OCI-LY3 (cell line): ENCODE data around the gene TSPAN3.

ENCODE experiments used
- H2AFZ ChIP-seq: fragments of 200-600, 300-600 bp; shearing (Covaris generic); 2 replicates; pipeline ENCODE4 v1.6.0; 2014; ENCODE audit warnings: antibody characterized with exemption, low read depth, low read length
- H3K27ac ChIP-seq: fragments of 200-600, 300-600 bp; sonication (generic); 2 replicates; pipeline ENCODE4 v1.5.1; 2014; ENCODE audit warnings: mild to moderate bottlenecking, low read length, moderate library complexity, mixed read lengths
- H3K27me3 ChIP-seq: fragments of 200-600, 300-600 bp; sonication (generic); 2 replicates; pipeline ENCODE4 v1.6.1; 2014; ENCODE audit warnings: low read depth, low read length, mixed read lengths
- H3K36me3 ChIP-seq: fragments of 200-600, 300-600 bp; sonication (generic); replicated peaks from 2 replicates; pipeline ENCODE3; 2014; ENCODE audit warnings: low read depth, low read length, mixed read lengths
- H3K4me1 ChIP-seq: fragments of 300-600, 200-600 bp; sonication (generic); 2 replicates; pipeline ENCODE4 v1.6.1; 2014; ENCODE audit warnings: low read length, mixed read lengths
- H3K4me2 ChIP-seq: fragments of 200-600, 300-600 bp; sonication (generic); 2 replicates; pipeline ENCODE4 v1.6.1; 2014; ENCODE audit warnings: low read length, mixed read lengths
- H3K4me3 ChIP-seq: fragments of 300-600, 200-600 bp; sonication (generic); 2 replicates; pipeline ENCODE4 v1.5.1; 2014; ENCODE audit warnings: antibody characterized with exemption, mild to moderate bottlenecking, low read length, moderate library complexity
- H3K79me2 ChIP-seq: fragments of 300-600, 200-600 bp; shearing (Covaris generic); 2 replicates; pipeline ENCODE4 v1.6.1; 2014; ENCODE audit warnings: mild to moderate bottlenecking, low read length, mixed read lengths
- H3K9ac ChIP-seq: fragments of 300-600, 200-600 bp; shearing (Covaris generic); 2 replicates; pipeline ENCODE4 v1.6.0; 2014; ENCODE audit warnings: mild to moderate bottlenecking, low read length, moderate library complexity
- H3K9me3 ChIP-seq: fragments of 200-600, 300-600 bp; shearing (Covaris generic); 2 replicates; pipeline ENCODE4 v1.6.1; 2014; ENCODE audit warnings: low read length, mixed read lengths; ENCODE audit not compliant: insufficient read depth
- H4K20me1 ChIP-seq: fragments of 200-600, 300-600 bp; sonication (generic); 2 replicates; pipeline ENCODE4 v1.6.1; 2016; ENCODE audit warnings: low read length, mixed read lengths; ENCODE audit not compliant: insufficient read depth
- EZH2phosphoT487 ChIP-seq: fragments of 200-600 bp; shearing (Covaris generic); IDR thresholded peaks from 2 replicates; pipeline ENCODE4 v1.6.1; 2018; ENCODE audit warnings: antibody characterized with exemption, mixed run types, low read depth
- TF ChIP-seq, protein P1 (sequence below): fragments of 200-600, 300-600 bp; sonication (generic); IDR thresholded peaks from 2 replicates; pipeline ENCODE4 v1.5.1; 2014; ENCODE audit warnings: antibody characterized with exemption, low read length, low read depth

TSPAN3 gene

DNA sequence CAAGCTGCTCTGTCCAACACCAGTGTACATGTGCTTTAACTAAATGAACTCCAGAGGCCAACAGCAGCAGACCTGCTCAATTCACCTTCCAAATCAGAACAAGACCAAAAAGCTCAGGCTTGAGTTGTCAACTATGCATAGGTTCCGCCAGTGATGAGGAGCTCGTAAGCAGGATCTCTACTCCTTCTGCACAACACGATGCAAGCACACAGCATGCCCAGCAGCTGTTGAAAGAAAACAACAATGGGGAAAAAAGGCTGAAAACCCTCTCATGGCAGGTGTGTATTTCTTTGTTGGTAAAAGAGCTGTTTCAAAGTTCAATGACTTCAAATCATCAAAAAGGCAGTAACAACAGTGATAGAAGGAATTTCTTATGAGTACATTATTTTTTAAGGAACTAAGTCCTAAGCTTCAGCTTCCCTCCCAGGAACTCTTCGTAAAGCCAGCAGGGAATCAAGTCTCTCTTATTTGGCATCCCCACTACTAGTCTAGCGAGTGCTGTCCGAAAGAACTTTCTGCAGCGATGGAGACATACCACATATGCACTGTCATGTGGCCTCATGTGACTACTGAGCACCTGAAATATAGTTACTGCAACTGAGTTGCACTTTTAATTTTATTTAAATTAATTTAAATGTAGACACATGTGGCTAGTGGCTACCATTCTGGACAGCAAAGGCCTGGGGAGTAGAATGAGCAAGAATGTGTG lies 24.1 kb downstream of the TSPAN3 start:
- H3K27me3 ChIP-seq = no peaks in the 10 kb centered on the region
- H4K20me1 ChIP-seq = no peaks in the 10 kb centered on the region
- no peak overlapping the region for H2AFZ ChIP-seq
- H3K9me3 ChIP-seq = no peaks in the 10 kb centered on the region
- H3K27ac ChIP-seq = no peak overlapping the region
- no peaks in the 10 kb centered on the region for H3K79me2 ChIP-seq
- no peak overlapping the region for H3K4me2 ChIP-seq
- H3K36me3 ChIP-seq = peaks cover 83% of the 10 kb centered on the region
- no peaks in the 10 kb centered on the region for H3K4me1 ChIP-seq
- no peak overlapping the region for H3K4me3 ChIP-seq
- no peak for TF ChIP-seq EZH2phosphoT487
- TF ChIP-seq, protein P1, sequence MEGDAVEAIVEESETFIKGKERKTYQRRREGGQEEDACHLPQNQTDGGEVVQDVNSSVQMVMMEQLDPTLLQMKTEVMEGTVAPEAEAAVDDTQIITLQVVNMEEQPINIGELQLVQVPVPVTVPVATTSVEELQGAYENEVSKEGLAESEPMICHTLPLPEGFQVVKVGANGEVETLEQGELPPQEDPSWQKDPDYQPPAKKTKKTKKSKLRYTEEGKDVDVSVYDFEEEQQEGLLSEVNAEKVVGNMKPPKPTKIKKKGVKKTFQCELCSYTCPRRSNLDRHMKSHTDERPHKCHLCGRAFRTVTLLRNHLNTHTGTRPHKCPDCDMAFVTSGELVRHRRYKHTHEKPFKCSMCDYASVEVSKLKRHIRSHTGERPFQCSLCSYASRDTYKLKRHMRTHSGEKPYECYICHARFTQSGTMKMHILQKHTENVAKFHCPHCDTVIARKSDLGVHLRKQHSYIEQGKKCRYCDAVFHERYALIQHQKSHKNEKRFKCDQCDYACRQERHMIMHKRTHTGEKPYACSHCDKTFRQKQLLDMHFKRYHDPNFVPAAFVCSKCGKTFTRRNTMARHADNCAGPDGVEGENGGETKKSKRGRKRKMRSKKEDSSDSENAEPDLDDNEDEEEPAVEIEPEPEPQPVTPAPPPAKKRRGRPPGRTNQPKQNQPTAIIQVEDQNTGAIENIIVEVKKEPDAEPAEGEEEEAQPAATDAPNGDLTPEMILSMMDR = no peak
- no peak overlapping the region for H3K9ac ChIP-seq

DNA sequence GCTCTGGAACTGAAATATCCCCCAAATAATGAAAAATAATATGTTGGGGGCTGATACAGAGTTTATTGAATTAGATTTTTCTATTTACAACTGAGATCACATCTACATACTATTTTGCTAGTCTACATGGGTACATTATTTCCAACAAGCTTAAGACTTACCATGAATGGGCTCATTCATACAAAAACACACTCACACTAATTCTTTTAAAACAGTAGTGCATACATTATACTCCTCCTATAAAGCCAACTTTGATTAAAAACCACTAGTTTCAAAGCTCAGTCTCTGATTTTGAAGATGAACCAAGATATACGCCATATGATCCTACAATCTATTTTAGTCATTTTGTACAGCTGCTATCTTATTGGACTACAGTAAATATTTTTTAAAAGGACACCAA lies 24.9 kb downstream of the TSPAN3 start:
- Histone ChIP-seq H3K4me3 (no peak overlapping the region), H3K27me3 (no peaks in the 10 kb centered on the region), H3K36me3 (peaks cover 85% of the 10 kb centered on the region), H3K9me3 (no peaks in the 10 kb centered on the region), H3K79me2 (no peaks in the 10 kb centered on the region), H3K27ac (no peak overlapping the region), H3K4me1 (no peaks in the 10 kb centered on the region), H3K9ac (no peak overlapping the region), H2AFZ (no peak overlapping the region), H4K20me1 (no peaks in the 10 kb centered on the region), H3K4me2 (no peak overlapping the region)
- TF ChIP-seq EZH2phosphoT487 = no peak
- TF ChIP-seq, protein P1 = no peak

DNA sequence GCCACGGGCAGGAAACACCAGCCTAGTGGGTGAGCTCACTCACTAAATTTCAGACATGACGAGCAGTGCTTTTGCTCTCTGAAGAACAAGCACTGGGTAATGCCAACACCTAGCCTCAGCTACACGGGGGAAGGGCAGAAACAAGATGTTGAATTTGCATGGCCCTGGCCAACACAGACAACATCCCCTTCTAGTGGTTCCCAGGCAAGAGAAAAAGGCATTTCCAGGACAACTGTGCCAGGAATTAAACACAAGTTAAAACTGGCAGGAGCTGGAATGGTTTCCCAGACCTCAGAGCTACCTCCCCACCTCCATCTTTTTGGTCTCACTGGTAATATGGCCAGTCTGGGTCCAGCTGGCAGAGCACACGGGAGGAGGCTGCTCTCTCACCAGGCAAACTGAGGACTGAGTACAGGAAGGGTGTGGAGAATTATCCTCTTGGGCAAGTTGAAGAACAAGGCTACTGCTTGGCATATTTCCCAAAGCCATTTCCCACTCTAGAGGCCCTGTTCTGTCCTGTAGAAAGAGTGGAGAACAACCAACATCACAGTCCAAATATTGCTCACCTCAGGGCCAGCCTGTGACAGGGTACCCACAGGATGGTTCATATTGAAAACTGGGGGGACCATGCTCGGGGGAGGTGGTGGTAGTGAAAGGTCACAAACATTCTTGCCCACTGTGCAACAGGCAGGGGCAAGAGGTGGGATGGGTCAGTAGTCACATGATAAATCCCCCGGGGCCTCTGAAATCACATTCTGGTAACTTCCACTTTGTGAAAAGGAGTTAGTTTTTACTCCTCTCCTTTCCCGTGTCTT lies 26.5 kb downstream of the TSPAN3 start:
- Histone ChIP-seq H3K79me2 (no peaks in the 10 kb centered on the region), H3K4me2 (no peak overlapping the region), H3K9ac (no peak overlapping the region), H3K36me3 (peaks cover 72% of the 10 kb centered on the region), H3K4me3 (no peak overlapping the region), H3K27me3 (no peaks in the 10 kb centered on the region), H3K4me1 (0 out of 2 replicates have a peak, but pooled peaks cover 6% of the 10 kb centered on the region), H3K9me3 (no peaks in the 10 kb centered on the region), H2AFZ (no peak overlapping the region), H4K20me1 (no peaks in the 10 kb centered on the region), H3K27ac (no peak overlapping the region)
- no peak for TF ChIP-seq EZH2phosphoT487
- TF ChIP-seq, protein P1 = no peak
